Ovary (tissue), 9 donors: ENCODE data around the gene SH3RF3. TPM values are rescaled to one million over a fixed set of nuclear protein-coding genes. Genes with fewer than 3 reads are reported as not detected.

Experiments
- DNase-seq, 5 donors: peaks; one replicate each; pipeline ENCODE4 v3.0.0-alpha.2; 2019 to 2020
- H3K27ac ChIP-seq, 2 donors: fragments of 200-600 bp; one replicate each; pipeline versions ENCODE4 v1.5.1 to v1.8.0; 2019 to 2022
- H3K27me3 ChIP-seq: fragments of 200-600 bp; one replicate; pipeline ENCODE4 v1.8.0; 2022
- H3K36me3 ChIP-seq: fragments of 200-600 bp; sonication (generic); one replicate; pipeline ENCODE4 v1.5.1; 2019
- H3K4me1 ChIP-seq: one replicate; pipeline ENCODE4 v1.8.1; 2013; ENCODE audit warnings: mild to moderate bottlenecking, moderate library complexity; ENCODE audit not compliant: insufficient read depth
- H3K4me3 ChIP-seq: fragments of 200-600 bp; sonication (generic); one replicate; pipeline ENCODE4 v1.5.1; 2017
- H3K9me3 ChIP-seq, 2 donors: fragments of 200-600 bp in 1 of 2; sonication (generic) in 1 of 2; one replicate each; pipeline versions ENCODE4 v1.5.1 to v1.8.1; 2013 to 2019; ENCODE audit warnings: mild to moderate bottlenecking in 1 of 2, moderate library complexity in 1 of 2
- CTCF ChIP-seq, 3 donors: fragments of 450-650 bp in 2 of 3; fragments of 200-600 bp in 1 of 3; IDR thresholded peaks; one replicate each; pipeline versions ENCODE4 v1.5.1 to v1.8.0; 2016 to 2022; ENCODE audit warnings: antibody characterized with exemption in 3 of 3, mild to moderate bottlenecking in 1 of 3
- EP300 ChIP-seq: sonication (generic); formaldehyde crosslinking; IDR thresholded peaks from one replicate; pipeline ENCODE4 v1.6.1; 2017; ENCODE audit warnings: antibody characterized with exemption
- POLR2A ChIP-seq: fragments of 450-650 bp; IDR thresholded peaks from one replicate; pipeline ENCODE4 v1.6.1; 2017; ENCODE audit warnings: antibody characterized with exemption, mild to moderate bottlenecking, moderate library complexity
- WGBS, 3 donors: extraction: QIAGEN DNeasy Blood & Tissue Kit in 1 of 3; methylation state at CpG; one replicate each; pipeline versions ENCODE4 v1.1.5 to v1.1.7; 2013 to 2017; 5-methylcytosine and 5-hydroxymethylcytosine counted together
- intact Hi-C, 4 donors: fragments of 100-400 bp; cut with DNase I; formaldehyde crosslinking; loops; one replicate each; pipeline versions ENCODE4 v1.11.0 to v1.15.1; 2022 to 2023
- polyA plus RNA-seq, 2 donors: library from polyadenylated mRNA; stranded (reverse); fragments of 200-250 nt in 1 of 2; fragments of 350-450 nt in 1 of 2; fragmentation: Illumina TruSeq in 1 of 2; extraction: RNeasy Lipid Tissue Mini Kit (QIAGEN cat#74804) in 1 of 2; gene quantifications; one replicate each; pipeline ENCODE4 v1.2.3, GENCODE V29; 2013 to 2014
- total RNA-seq, 7 donors: library from RNA; depleted of rRNA in 2 of 7; stranded (reverse); fragments of >200 nt in 2 of 7; fragmentation: NEBNext Ultra II Directional in 3 of 7; extraction: Animal tissue kit (Norgen Biotek cat#: 25700) in 3 of 7; gene quantifications; one replicate each; pipeline versions ENCODE4 v1.1.0 to v1.2.4, GENCODE V29; 2016 to 2023
- donor health status: DM: no; HTN: no; CAD: no; lungs with moderate emphysema.
- donor health status: DM: no; HTN: no; CAD: no.
- donor health status: Bipolar disorder and iron deficiency.
- donor health status: DM: yes; HTN: yes; CAD: no.
- donor health status: DM: no; HTN: no; CAD: no.
- donor health status: DM: yes; HTN: yes; CAD: no.

Gene SH3RF3
- total and polyA plus RNA-seq, 9 donors = 2.7 to 10.1 (median 4.5) TPM

- 49 to 57% (median 53%) methylated on average over 19 of the region's 19 CpGs for WGBS, 3 donors
- H3K4me1 ChIP-seq = peaks cover 7% of the 10 kb centered on the region
These were observed 66.4 kb downstream of the SH3RF3 start for GRCh38 chr2:109195193-109196045.

GRCh38 chr2:109196081-109196875 lies 67.3 kb downstream of the SH3RF3 start:
- no peak for DNase-seq
- peaks cover 7% of the 10 kb centered on the region for H3K4me1 ChIP-seq
- H3K27ac ChIP-seq = no peak overlapping the region
- no peak overlapping the region for H3K4me3 ChIP-seq
- WGBS, 3 donors = 92 to 97% (median 92%) methylated on average over 15 to 19 of the region's 19 CpGs
- H3K27me3 ChIP-seq = no peaks in the 10 kb centered on the region
- no peaks in the 10 kb centered on the region for H3K9me3 ChIP-seq
- TF ChIP-seq POLR2A = no peak
- TF ChIP-seq EP300 = no peak
- no peak for TF ChIP-seq CTCF (IDR thresholded peaks at IDR 0.05)
- no peaks in the 10 kb centered on the region for H3K36me3 ChIP-seq
- intact Hi-C loops = no loop called here

More at GRCh38 chr2:109195193-109196045, 66.4 kb downstream of the SH3RF3 start:
- intact Hi-C loops = no loop called here
- TF ChIP-seq POLR2A (no peak), EP300 (no peak), CTCF (IDR thresholded peaks at IDR 0.05) (no peak)
- no peaks in the 10 kb centered on the region for H3K36me3 ChIP-seq
- no peak for DNase-seq
- H3K4me3 ChIP-seq = no peak overlapping the region
- no peaks in the 10 kb centered on the region for H3K27me3 ChIP-seq
- H3K27ac ChIP-seq = no peak overlapping the region
- no peaks in the 10 kb centered on the region for H3K9me3 ChIP-seq

- no peaks in the 10 kb centered on the region for H3K9me3 ChIP-seq
- intact Hi-C loops = no loop called here
- no peak for TF ChIP-seq CTCF (IDR thresholded peaks at IDR 0.05)
- TF ChIP-seq POLR2A = no peak
- no peak for TF ChIP-seq EP300
- no peaks in the 10 kb centered on the region for H3K27me3 ChIP-seq
- no peak overlapping the region for H3K27ac ChIP-seq
- WGBS, 3 donors = 89 to 93% (median 91%) methylated on average over 6 of the region's 6 CpGs
- H3K4me3 ChIP-seq = no peak overlapping the region
- peaks cover 7% of the 10 kb centered on the region for H3K4me1 ChIP-seq
- H3K36me3 ChIP-seq = no peaks in the 10 kb centered on the region
- DNase-seq = no peak
These were observed 68.8 kb downstream of the SH3RF3 start for GRCh38 chr2:109197491-109198418.

- intact Hi-C loops = no loop called here
- Histone ChIP-seq H3K9me3 (no peaks in the 10 kb centered on the region), H3K27me3 (no peaks in the 10 kb centered on the region), H3K4me3 (no peak overlapping the region), H3K36me3 (no peaks in the 10 kb centered on the region), H3K4me1 (peaks cover 7% of the 10 kb centered on the region), H3K27ac (no peak overlapping the region)
- TF ChIP-seq EP300 (no peak), CTCF (IDR thresholded peaks at IDR 0.05) (no peak), POLR2A (no peak)
- DNase-seq = no peak
- 95 to 97% (median 96%) methylated on average over 4 of the region's 4 CpGs for WGBS, 3 donors
These were observed 70.8 kb downstream of the SH3RF3 start for GRCh38 chr2:109199790-109200189.
